Measurements from ENCODE around the gene ETS2.

- TF ChIP-seq, protein P1, sequence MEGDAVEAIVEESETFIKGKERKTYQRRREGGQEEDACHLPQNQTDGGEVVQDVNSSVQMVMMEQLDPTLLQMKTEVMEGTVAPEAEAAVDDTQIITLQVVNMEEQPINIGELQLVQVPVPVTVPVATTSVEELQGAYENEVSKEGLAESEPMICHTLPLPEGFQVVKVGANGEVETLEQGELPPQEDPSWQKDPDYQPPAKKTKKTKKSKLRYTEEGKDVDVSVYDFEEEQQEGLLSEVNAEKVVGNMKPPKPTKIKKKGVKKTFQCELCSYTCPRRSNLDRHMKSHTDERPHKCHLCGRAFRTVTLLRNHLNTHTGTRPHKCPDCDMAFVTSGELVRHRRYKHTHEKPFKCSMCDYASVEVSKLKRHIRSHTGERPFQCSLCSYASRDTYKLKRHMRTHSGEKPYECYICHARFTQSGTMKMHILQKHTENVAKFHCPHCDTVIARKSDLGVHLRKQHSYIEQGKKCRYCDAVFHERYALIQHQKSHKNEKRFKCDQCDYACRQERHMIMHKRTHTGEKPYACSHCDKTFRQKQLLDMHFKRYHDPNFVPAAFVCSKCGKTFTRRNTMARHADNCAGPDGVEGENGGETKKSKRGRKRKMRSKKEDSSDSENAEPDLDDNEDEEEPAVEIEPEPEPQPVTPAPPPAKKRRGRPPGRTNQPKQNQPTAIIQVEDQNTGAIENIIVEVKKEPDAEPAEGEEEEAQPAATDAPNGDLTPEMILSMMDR (IDR thresholded peaks at IDR 0.05) = no peak
- TF ChIP-seq POLR2A (IDR thresholded peaks at IDR 0.05) = no peak
Measured at GRCh38 chr21:38814126-38815059, 8.7 kb downstream of the ETS2 start.

Data from thyroid gland (tissue), 4 donors.